ENCODE results near the gene AKAP13.
"Not testable (repeated sequence)": the region's sequence is repeated elsewhere in the genome, so short reads cannot be mapped to it uniquely, and the experiment has no call there.

The AKAP13 gene

GRCh38 chr15:85503151-85503799, 122.9 kb downstream of the AKAP13 start:
- DNase-seq: no peak

- no peak for DNase-seq
Measured at GRCh38 chr15:85504749-85505676, 124.6 kb downstream of the AKAP13 start.

GRCh38 chr15:85507114-85507513, 126.7 kb downstream of the AKAP13 start:
- no peak for DNase-seq

- no peak for DNase-seq
Measured at GRCh38 chr15:85509973-85510372, 129.6 kb downstream of the AKAP13 start.

- no peak for DNase-seq
Measured at GRCh38 chr15:85514413-85514812, 134.0 kb downstream of the AKAP13 start.

- DNase-seq: no peak
Measured at GRCh38 chr15:85515212-85515611, 134.8 kb downstream of the AKAP13 start.

- no peak for DNase-seq
Measured at GRCh38 chr15:85517086-85517485, 136.7 kb downstream of the AKAP13 start.

GRCh38 chr15:85518979-85519761, 138.8 kb downstream of the AKAP13 start:
- no peak for DNase-seq

GRCh38 chr15:85520650-85521049, 140.2 kb downstream of the AKAP13 start:
- DNase-seq: no peak

- DNase-seq: no peak
Measured at GRCh38 chr15:85523530-85523929, 143.1 kb downstream of the AKAP13 start.

- no peak for DNase-seq
Measured at GRCh38 chr15:85525755-85526154, 145.4 kb downstream of the AKAP13 start.

GRCh38 chr15:85527895-85528294, 147.5 kb downstream of the AKAP13 start:
- DNase-seq: no peak

- no peak for DNase-seq
Measured at GRCh38 chr15:85530079-85530478, 149.7 kb downstream of the AKAP13 start.

GRCh38 chr15:85531083-85531482, 150.7 kb downstream of the AKAP13 start:
- DNase-seq: no peak

- DNase-seq: no peak
Measured at GRCh38 chr15:85532689-85533088, 152.3 kb downstream of the AKAP13 start.

- no peak for DNase-seq
Measured at GRCh38 chr15:85534031-85534430, 153.6 kb downstream of the AKAP13 start.

GRCh38 chr15:85535533-85536330, 155.3 kb downstream of the AKAP13 start:
- not testable (repeated sequence) for DNase-seq

- no peak for DNase-seq
Measured at GRCh38 chr15:85536341-85536740, 155.9 kb downstream of the AKAP13 start.

- no peak for DNase-seq
Measured at GRCh38 chr15:85539491-85539890, 159.1 kb downstream of the AKAP13 start.

- no peak for DNase-seq
Measured at GRCh38 chr15:85540085-85540797, 159.8 kb downstream of the AKAP13 start.

GRCh38 chr15:85541744-85542143, 161.3 kb downstream of the AKAP13 start:
- DNase-seq: no peak

GRCh38 chr15:85542488-85542887, 162.1 kb downstream of the AKAP13 start:
- no peak for DNase-seq
